ENCODE results near the gene SULT2B1.
"Not testable (repeated sequence)": the region's sequence is repeated elsewhere in the genome, so short reads cannot be mapped to it uniquely, and the experiment has no call there.

The SULT2B1 gene

DNA sequence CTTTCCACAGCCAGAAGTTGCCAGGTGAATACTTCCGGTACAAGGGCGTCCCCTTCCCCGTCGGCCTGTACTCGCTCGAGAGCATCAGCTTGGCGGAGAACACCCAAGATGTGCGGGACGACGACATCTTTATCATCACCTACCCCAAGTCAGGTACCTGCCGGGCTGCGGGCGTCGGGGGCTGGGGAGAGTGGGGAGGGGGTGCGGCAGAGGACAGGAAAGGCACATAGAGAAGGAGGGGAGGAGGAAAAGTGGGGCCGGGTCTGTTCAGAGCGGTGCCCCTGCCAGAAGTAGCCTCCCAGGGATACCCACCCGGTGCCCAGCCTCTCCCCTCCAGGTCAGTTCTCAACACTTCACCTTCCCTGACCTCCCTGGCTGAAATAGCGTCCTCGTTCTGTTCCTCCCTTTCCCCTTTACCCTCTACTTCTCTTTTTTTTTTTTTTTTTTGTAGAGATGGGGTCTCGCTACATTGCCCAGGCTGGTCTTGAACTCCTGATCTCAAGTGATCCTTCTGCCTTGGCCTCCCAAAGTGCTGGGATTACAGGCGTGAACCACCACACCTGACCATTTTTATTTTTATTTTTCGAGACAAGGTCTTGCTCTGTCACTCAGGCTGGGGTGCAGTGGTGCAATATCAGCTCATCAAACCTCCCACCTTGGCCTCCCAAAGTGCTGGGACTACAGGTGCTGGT, 24.1 kb downstream of the SULT2B1 start:
- TF ChIP-seq, protein P1, sequence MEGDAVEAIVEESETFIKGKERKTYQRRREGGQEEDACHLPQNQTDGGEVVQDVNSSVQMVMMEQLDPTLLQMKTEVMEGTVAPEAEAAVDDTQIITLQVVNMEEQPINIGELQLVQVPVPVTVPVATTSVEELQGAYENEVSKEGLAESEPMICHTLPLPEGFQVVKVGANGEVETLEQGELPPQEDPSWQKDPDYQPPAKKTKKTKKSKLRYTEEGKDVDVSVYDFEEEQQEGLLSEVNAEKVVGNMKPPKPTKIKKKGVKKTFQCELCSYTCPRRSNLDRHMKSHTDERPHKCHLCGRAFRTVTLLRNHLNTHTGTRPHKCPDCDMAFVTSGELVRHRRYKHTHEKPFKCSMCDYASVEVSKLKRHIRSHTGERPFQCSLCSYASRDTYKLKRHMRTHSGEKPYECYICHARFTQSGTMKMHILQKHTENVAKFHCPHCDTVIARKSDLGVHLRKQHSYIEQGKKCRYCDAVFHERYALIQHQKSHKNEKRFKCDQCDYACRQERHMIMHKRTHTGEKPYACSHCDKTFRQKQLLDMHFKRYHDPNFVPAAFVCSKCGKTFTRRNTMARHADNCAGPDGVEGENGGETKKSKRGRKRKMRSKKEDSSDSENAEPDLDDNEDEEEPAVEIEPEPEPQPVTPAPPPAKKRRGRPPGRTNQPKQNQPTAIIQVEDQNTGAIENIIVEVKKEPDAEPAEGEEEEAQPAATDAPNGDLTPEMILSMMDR (IDR thresholded peaks at IDR 0.05; ENCODE audit: insufficient read depth, missing control alignments), result no peak
- DNase-seq (ENCODE audit: insufficient read length, low spot score), result no peak
- FAIRE-seq, result no peak

DNA sequence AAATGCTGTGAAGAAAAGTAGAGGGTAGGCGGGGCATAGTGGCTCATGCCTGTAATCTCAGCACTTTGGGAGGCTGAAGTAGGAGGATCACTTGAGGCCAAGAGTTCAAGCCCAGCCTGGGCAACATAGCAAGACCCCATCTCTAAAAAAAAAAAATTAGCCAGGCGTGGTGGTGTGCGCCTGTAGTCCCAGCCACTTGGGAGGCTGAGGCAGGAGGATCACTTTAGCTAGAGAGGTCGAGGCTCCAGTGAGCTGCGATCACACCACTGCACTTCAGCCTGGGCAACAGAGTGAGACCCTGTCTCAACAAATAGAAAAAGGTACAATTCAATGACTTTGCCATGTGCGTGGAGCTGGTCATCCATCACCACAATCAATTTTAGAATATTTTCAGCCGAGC, 25.9 kb downstream of the SULT2B1 start:
- DNase-seq (ENCODE audit: insufficient read length, low spot score); FAIRE-seq: not testable (repeated sequence)

DNA sequence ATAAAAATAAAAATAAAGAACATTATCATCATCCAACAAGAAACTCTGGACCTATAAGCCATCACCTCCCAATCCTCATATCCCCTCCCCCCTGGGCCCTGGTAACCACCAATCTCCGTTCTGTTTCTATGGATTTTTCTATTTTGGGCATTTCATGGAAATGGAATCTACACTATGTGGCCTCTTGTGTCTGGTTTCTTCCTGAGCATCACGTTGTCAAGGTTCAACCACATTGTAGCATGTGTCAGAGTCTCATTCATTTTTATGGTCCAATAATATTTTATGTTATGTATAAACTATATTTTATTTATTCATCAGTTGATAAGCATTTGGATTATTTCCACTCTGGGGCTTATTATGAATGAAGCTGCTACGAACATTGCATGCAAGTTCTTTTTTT, 26.9 kb downstream of the SULT2B1 start:
- FAIRE-seq (no peak), DNase-seq (ENCODE audit: insufficient read length, low spot score) (no peak)
- TF ChIP-seq, protein P1 (IDR thresholded peaks at IDR 0.05; ENCODE audit: insufficient read depth, missing control alignments), result no peak

DNA sequence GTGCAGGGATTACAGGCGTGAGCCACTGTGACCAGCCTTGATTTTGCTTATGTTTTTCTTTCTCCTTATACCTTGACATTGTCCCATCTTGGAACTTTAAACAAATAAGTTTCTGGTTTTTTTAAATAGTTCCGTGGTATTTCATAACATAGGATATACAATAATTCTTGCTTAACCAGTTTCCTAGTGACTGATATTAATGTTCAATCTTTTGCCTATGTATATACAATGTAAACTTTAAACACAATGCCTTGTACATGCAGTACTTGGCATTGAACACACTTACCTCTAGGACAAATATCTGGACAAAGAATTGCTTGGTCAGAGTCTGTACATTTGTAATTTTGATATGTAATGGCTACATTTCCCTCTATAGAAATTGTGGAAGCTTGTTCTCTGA, 30.2 kb downstream of the SULT2B1 start:
- FAIRE-seq (no peak), DNase-seq (ENCODE audit: insufficient read length, low spot score) (no peak)
- TF ChIP-seq, protein P1 (IDR thresholded peaks at IDR 0.05; ENCODE audit: insufficient read depth, missing control alignments), result no peak

DNA sequence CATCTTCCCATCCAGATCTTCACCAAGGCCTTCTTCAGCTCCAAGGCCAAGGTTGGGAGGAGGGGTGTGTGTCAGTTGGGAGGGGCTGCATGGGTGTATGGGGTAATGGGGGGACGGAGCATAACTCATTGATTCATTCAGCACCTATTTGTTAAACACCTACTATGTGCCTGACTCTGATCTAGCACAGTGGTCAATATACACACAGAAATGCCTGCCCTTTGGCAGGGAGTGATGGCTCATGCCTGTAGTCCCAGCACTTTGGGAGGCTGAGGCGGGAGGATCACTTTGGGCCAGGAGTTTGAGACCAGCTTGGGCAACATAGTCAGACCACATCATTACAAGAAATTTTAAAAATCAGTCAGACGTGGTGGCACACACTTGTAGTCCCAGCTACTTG, 35.4 kb downstream of the SULT2B1 start:
- no peak for DNase-seq (ENCODE audit: insufficient read length, low spot score)
- TF ChIP-seq, protein P1 (IDR thresholded peaks at IDR 0.05; ENCODE audit: insufficient read depth, missing control alignments), result no peak
- FAIRE-seq, result no peak

DNA sequence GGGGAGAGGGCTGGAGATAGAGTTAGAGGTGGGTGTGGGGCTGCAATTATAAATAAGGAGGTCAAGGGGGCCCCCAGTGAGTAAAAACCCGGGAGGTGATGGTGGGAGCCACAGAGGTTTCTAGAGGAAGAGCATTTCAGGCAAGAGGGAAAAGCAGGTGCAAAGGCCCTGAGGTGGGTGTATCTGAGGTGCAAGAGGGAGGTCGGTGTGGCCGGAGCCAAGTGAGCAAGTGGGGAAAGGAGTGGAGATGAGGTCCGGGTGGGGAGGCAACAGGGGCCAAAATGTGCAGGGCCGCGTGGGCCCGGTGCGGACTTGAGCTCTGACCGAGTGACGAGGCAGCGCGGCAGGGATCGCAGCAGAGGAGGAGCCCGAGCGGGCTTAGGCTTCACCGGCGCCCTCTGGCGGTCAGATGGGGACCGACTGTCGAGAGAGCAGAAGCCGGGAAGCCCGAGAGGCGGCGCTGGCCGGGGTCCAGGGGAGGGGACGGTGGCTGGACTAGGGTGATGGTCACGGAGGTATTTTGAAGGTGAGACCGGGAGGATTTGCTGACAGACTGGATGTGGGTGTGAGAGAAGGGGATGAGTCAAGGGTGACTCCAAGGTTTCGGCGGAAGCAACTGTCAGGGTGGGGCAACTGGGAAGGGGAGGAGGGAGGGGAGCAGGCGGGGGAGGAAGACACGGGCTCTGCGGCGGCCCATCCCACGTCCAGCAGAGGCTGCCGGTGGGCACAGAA, 36.9 kb downstream of the SULT2B1 start:
- TF ChIP-seq, protein P1 (IDR thresholded peaks at IDR 0.05; ENCODE audit: insufficient read depth, missing control alignments), result peak; percentile 68
- FAIRE-seq, result no peak
- DNase-seq (ENCODE audit: insufficient read length, low spot score), result peak; percentile 90

DNA sequence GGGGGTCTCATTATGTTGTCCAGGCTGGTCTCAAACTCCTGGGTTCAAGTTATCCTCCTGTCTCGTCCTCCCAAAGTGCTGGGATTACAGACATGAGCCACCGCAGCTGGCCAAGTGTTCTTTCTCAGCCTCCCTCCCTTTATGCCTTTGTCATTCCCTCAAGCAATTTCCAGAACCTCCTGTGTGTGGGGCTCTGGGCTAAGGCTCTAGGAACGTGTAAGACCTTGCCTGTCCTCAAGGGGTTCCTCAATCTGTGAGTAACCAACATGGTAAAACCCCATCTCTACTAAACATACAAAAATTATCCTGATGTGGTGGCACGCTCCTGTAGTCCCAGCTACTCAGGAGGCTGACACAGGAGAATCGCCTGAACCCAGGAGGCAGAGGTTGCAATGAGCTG, 39.0 kb downstream of the SULT2B1 start:
- FAIRE-seq, result no peak
- TF ChIP-seq, protein P1 (IDR thresholded peaks at IDR 0.05; ENCODE audit: insufficient read depth, missing control alignments), result no peak
- DNase-seq (ENCODE audit: insufficient read length, low spot score), result no peak

All from D721Med (cell line).